GM23338 (cell line): ENCODE results near the gene HDAC8. TPM values are rescaled to one million over a fixed set of nuclear protein-coding genes. Genes with fewer than 3 reads are reported as not detected.

Experiments used
- ATAC-seq: fragments of 200-7000 bp; cut with Tn5 transposase; 3 replicates; pipeline ENCODE4 v1.9.1; 2020
- DNase-seq: peaks from one replicate; pipeline ENCODE4 v3.0.0-alpha.2; 2015; ENCODE audit warnings: low spot score
- H2AFZ ChIP-seq: fragments of 200-600 bp; sonication (generic); 2 replicates; pipeline ENCODE4 v1.8.0; 2016; ENCODE audit warnings: antibody characterized with exemption, mild to moderate bottlenecking, moderate library complexity
- H3F3A ChIP-seq: fragments of 200-600 bp; sonication (generic); replicated peaks from 2 replicates; pipeline ENCODE4 v1.8.0; 2017; ENCODE audit warnings: antibody characterized with exemption, mixed run types, low read depth
- H3K27ac ChIP-seq: fragments of 200-600 bp; sonication (generic); 2 replicates; pipeline ENCODE4 v1.6.1; 2016; ENCODE audit warnings: low read depth
- H3K27me3 ChIP-seq: fragments of 200-600 bp; sonication (generic); 2 replicates; pipeline ENCODE4 v1.8.0; 2016; ENCODE audit warnings: mild to moderate bottlenecking, mixed run types, moderate library complexity; ENCODE audit not compliant: insufficient read depth
- H3K36me3 ChIP-seq: fragments of 200-600 bp; sonication (generic); 2 replicates; pipeline ENCODE4 v1.8.0; 2016; ENCODE audit warnings: mild to moderate bottlenecking; ENCODE audit not compliant: insufficient read depth
- H3K4me1 ChIP-seq: fragments of 200-600 bp; sonication (generic); 2 replicates; pipeline ENCODE4 v1.8.0; 2016; ENCODE audit warnings: mild to moderate bottlenecking, moderate library complexity; ENCODE audit not compliant: insufficient read depth
- H3K4me2 ChIP-seq: fragments of 200-600 bp; sonication (generic); 2 replicates; pipeline ENCODE4 v1.7.1; 2017; ENCODE audit warnings: mixed run types
- H3K4me3 ChIP-seq: fragments of 200-600 bp; sonication (generic); 2 replicates; pipeline ENCODE4 v1.6.1; 2016; ENCODE audit warnings: mixed run types
- H3K79me2 ChIP-seq: fragments of 200-600 bp; sonication (generic); replicated peaks from 2 replicates; pipeline ENCODE4 v1.8.0; 2017; ENCODE audit warnings: mild to moderate bottlenecking; ENCODE audit not compliant: insufficient read depth
- H3K9me2 ChIP-seq: fragments of 200-600 bp; sonication (generic); 2 replicates; pipeline ENCODE4 v1.8.0; 2017; ENCODE audit not compliant: insufficient read depth
- H4K20me1 ChIP-seq: fragments of 200-600 bp; sonication (generic); replicated peaks from 2 replicates; pipeline ENCODE4 v1.8.0; 2017; ENCODE audit warnings: mild to moderate bottlenecking; ENCODE audit not compliant: insufficient read depth
- H3K27ac Mint-ChIP-seq: 2 replicates; pipeline ENCODE4 v1.8.0; 2020; ENCODE audit warnings: inconsistent platforms, mild to moderate bottlenecking, moderate library complexity, mixed read lengths
- H3K27me3 Mint-ChIP-seq: 3 replicates; pipeline ENCODE4 v1.8.0; 2022; ENCODE audit warnings: low read depth, mild to moderate bottlenecking, moderate library complexity, mixed read lengths, inconsistent platforms; ENCODE audit not compliant: insufficient read depth, poor library complexity
- H3K36me3 Mint-ChIP-seq: 3 replicates; pipeline ENCODE4 v1.8.0; 2021; ENCODE audit warnings: low read depth, mild to moderate bottlenecking, inconsistent platforms, moderate library complexity, mixed read lengths
- H3K4me1 Mint-ChIP-seq: 3 replicates; pipeline ENCODE4 v1.8.0; 2020; ENCODE audit warnings: mild to moderate bottlenecking, inconsistent platforms, mixed read lengths
- H3K4me3 Mint-ChIP-seq: 3 replicates; pipeline ENCODE4 v1.8.0; 2021; ENCODE audit warnings: moderate library complexity, mild to moderate bottlenecking, inconsistent platforms, mixed read lengths
- H3K9me3 Mint-ChIP-seq: 3 replicates; pipeline ENCODE4 v1.8.0; 2020; ENCODE audit warnings: moderate library complexity, mild to moderate bottlenecking, inconsistent platforms, mixed read lengths
- CREB1 ChIP-seq: fragments of 250-450 bp; sonication (Bioruptor Pico); IDR thresholded peaks from 2 replicates; pipeline ENCODE4 v1.5.0; 2020; ENCODE audit warnings: low read depth, mild to moderate bottlenecking, moderate library complexity
- EZH2 ChIP-seq: fragments of 200-600 bp; sonication (generic); IDR thresholded peaks from one replicate; pipeline ENCODE4 v1.8.0; 2017; ENCODE audit warnings: antibody characterized with exemption, mild to moderate bottlenecking, low read depth; ENCODE audit not compliant: unreplicated experiment
- EZH2phosphoT487 ChIP-seq: fragments of 200-600 bp; sonication (generic); IDR thresholded peaks from one replicate; pipeline ENCODE4 v1.8.1; 2018; ENCODE audit warnings: antibody characterized with exemption; ENCODE audit not compliant: unreplicated experiment
- JUNB ChIP-seq: IDR thresholded peaks from one replicate; pipeline ENCODE4 v1.6.1; 2016; ENCODE audit warnings: antibody characterized with exemption; ENCODE audit not compliant: unreplicated experiment
- NANOG ChIP-seq: IDR thresholded peaks from 2 replicates; pipeline ENCODE4 v1.6.1; 2016; ENCODE audit warnings: antibody characterized with exemption, borderline replicate concordance
- POLR2AphosphoS5 ChIP-seq: IDR thresholded peaks from 2 replicates; pipeline ENCODE4 v1.6.1; 2016; ENCODE audit warnings: antibody characterized with exemption, low read depth
- STAT1 ChIP-seq: IDR thresholded peaks from one replicate; pipeline ENCODE4 v1.6.1; 2016; ENCODE audit warnings: antibody characterized with exemption; ENCODE audit not compliant: unreplicated experiment
- ZNF114 ChIP-seq: fragments of 250-450 bp; sonication (Bioruptor Pico); IDR thresholded peaks from 2 replicates; pipeline ENCODE4 v1.5.0; 2020; ENCODE audit warnings: mild to moderate bottlenecking, moderate library complexity
- ZNF331 ChIP-seq: fragments of 250-450 bp; sonication (Bioruptor Pico); IDR thresholded peaks from 2 replicates; pipeline ENCODE4 v1.5.0; 2020; ENCODE audit warnings: low read depth, mild to moderate bottlenecking, moderate library complexity
- ZNF462 ChIP-seq: fragments of 250-450 bp; sonication (Bioruptor Pico); IDR thresholded peaks from 2 replicates; pipeline ENCODE4 v1.5.0; 2020; ENCODE audit warnings: mild to moderate bottlenecking, moderate library complexity
- polyA plus RNA-seq: library from polyadenylated mRNA; unstranded; fragments of >200 nt; fragmentation: Nextera tagmentation; extraction: Ambion mirVana; gene quantifications from 2 replicates; pipeline ENCODE4 v1.2.1, GENCODE V29; 2016
- total RNA-seq: library from RNA; depleted of rRNA; stranded (reverse); fragments of >200 nt; shearing (Covaris generic); gene quantifications from 2 replicates; pipeline ENCODE4 v1.2.3, GENCODE V29; 2014
- TF ChIP-seq, protein P1 (sequence below), 2 experiments: fragments of 200-600 bp in 1 of 2; sonication (generic) in 1 of 2; conservative IDR thresholded peaks; 2 replicates each; pipeline versions ENCODE4 v1.5.1 to v1.6.1; 2016 to 2017; ENCODE audit warnings: antibody characterized with exemption in 2 of 2, low read depth in 2 of 2, mild to moderate bottlenecking in 2 of 2, moderate library complexity in 1 of 2
- TF ChIP-seq, protein P2 (sequence below): IDR thresholded peaks from 2 replicates; pipeline ENCODE4 v1.6.1; 2016; ENCODE audit warnings: antibody characterized with exemption
- TF ChIP-seq, protein P3 (sequence below): IDR thresholded peaks from one replicate; pipeline ENCODE4 v1.6.1; 2018; ENCODE audit warnings: antibody characterized with exemption; ENCODE audit not compliant: unreplicated experiment

Gene HDAC8
- total and polyA plus RNA-seq, 2 experiments from 2014 or later: 21.6 to 28.7 TPM

- ATAC-seq: no peak
- TF ChIP-seq ZNF331 (CRISPR knock-in tag) (no peak), ZNF114 (CRISPR knock-in tag) (no peak), CREB1 (CRISPR knock-in tag) (no peak), EZH2 (no peak), STAT1 (no peak), NANOG (no peak), POLR2AphosphoS5 (no peak), JUNB (no peak), ZNF462 (no peak), EZH2phosphoT487 (no peak)
- TF ChIP-seq, protein P1, sequence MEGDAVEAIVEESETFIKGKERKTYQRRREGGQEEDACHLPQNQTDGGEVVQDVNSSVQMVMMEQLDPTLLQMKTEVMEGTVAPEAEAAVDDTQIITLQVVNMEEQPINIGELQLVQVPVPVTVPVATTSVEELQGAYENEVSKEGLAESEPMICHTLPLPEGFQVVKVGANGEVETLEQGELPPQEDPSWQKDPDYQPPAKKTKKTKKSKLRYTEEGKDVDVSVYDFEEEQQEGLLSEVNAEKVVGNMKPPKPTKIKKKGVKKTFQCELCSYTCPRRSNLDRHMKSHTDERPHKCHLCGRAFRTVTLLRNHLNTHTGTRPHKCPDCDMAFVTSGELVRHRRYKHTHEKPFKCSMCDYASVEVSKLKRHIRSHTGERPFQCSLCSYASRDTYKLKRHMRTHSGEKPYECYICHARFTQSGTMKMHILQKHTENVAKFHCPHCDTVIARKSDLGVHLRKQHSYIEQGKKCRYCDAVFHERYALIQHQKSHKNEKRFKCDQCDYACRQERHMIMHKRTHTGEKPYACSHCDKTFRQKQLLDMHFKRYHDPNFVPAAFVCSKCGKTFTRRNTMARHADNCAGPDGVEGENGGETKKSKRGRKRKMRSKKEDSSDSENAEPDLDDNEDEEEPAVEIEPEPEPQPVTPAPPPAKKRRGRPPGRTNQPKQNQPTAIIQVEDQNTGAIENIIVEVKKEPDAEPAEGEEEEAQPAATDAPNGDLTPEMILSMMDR (conservative IDR thresholded peaks at IDR 0.05; ENCODE audit: low read depth in 2 of 2): no peak
- TF ChIP-seq, protein P2, sequence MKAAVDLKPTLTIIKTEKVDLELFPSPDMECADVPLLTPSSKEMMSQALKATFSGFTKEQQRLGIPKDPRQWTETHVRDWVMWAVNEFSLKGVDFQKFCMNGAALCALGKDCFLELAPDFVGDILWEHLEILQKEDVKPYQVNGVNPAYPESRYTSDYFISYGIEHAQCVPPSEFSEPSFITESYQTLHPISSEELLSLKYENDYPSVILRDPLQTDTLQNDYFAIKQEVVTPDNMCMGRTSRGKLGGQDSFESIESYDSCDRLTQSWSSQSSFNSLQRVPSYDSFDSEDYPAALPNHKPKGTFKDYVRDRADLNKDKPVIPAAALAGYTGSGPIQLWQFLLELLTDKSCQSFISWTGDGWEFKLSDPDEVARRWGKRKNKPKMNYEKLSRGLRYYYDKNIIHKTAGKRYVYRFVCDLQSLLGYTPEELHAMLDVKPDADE: no peak
- TF ChIP-seq, protein P3, sequence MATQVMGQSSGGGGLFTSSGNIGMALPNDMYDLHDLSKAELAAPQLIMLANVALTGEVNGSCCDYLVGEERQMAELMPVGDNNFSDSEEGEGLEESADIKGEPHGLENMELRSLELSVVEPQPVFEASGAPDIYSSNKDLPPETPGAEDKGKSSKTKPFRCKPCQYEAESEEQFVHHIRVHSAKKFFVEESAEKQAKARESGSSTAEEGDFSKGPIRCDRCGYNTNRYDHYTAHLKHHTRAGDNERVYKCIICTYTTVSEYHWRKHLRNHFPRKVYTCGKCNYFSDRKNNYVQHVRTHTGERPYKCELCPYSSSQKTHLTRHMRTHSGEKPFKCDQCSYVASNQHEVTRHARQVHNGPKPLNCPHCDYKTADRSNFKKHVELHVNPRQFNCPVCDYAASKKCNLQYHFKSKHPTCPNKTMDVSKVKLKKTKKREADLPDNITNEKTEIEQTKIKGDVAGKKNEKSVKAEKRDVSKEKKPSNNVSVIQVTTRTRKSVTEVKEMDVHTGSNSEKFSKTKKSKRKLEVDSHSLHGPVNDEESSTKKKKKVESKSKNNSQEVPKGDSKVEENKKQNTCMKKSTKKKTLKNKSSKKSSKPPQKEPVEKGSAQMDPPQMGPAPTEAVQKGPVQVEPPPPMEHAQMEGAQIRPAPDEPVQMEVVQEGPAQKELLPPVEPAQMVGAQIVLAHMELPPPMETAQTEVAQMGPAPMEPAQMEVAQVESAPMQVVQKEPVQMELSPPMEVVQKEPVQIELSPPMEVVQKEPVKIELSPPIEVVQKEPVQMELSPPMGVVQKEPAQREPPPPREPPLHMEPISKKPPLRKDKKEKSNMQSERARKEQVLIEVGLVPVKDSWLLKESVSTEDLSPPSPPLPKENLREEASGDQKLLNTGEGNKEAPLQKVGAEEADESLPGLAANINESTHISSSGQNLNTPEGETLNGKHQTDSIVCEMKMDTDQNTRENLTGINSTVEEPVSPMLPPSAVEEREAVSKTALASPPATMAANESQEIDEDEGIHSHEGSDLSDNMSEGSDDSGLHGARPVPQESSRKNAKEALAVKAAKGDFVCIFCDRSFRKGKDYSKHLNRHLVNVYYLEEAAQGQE: no peak
- Mint-ChIP-seq H3K4me1 (peaks cover 19% of the 10 kb centered on the region), H3K36me3 (peaks cover 5% of the 10 kb centered on the region; the same call in 1 of the 3 replicates), H3K4me3 (no peak overlapping the region), H3K27ac (no peak overlapping the region), H3K9me3 (no peaks in the 10 kb centered on the region), H3K27me3 (peaks cover 10% of the 10 kb centered on the region)
- no peak overlapping the region for H2AFZ ChIP-seq
- no peak overlapping the region for H3K27ac ChIP-seq
- H3K9me2 ChIP-seq: no peaks in the 10 kb centered on the region
- no peaks in the 10 kb centered on the region for H3K79me2 ChIP-seq
- H3K4me1 ChIP-seq: peaks cover 5% of the 10 kb centered on the region
- H4K20me1 ChIP-seq: no peaks in the 10 kb centered on the region
- no peak overlapping the region for H3K4me2 ChIP-seq
- no peak for DNase-seq
- no peaks in the 10 kb centered on the region for H3F3A ChIP-seq
- H3K36me3 ChIP-seq: no peaks in the 10 kb centered on the region
- H3K4me3 ChIP-seq: no peak overlapping the region
- H3K27me3 ChIP-seq: no peaks in the 10 kb centered on the region
These were observed 220.9 kb downstream of the HDAC8 start for GRCh38 chrX:72351606-72352334.
